Measurements from ENCODE around the gene KCNG2.
A peak's percentile ranks its signal among the peaks of the same experiment; 100 is the strongest.

- no peak for TF ChIP-seq CTCF (conservative IDR thresholded peaks at IDR 0.05; ENCODE audit: low read depth, low read length)
- no peak for TF ChIP-seq ELK1 (IDR thresholded peaks at IDR 0.05; ENCODE audit: borderline replicate concordance, low read depth, low read length)
- TF ChIP-seq MAFK (IDR thresholded peaks at IDR 0.05; ENCODE audit: low read depth, low read length), result no peak
- no peak for TF ChIP-seq POLR2A (IDR thresholded peaks at IDR 0.05; ENCODE audit: low read depth, low read length)
- no peak for TF ChIP-seq SMC3 (IDR thresholded peaks at IDR 0.05; ENCODE audit: low read depth, low read length)
- no peak for TF ChIP-seq RFX5 (IDR thresholded peaks at IDR 0.05; ENCODE audit: low read depth, low read length)
- TF ChIP-seq NFE2L2 (IDR thresholded peaks at IDR 0.05; ENCODE audit: low read depth, low read length), result no peak
- no peak for TF ChIP-seq MAZ (IDR thresholded peaks at IDR 0.05; ENCODE audit: borderline replicate concordance, low read depth, low read length)
- no peak for TF ChIP-seq RAD21 (IDR thresholded peaks at IDR 0.05; ENCODE audit: low read length)
- TF ChIP-seq BHLHE40 (IDR thresholded peaks at IDR 0.05; ENCODE audit: low read depth, low read length), result peak; percentile 49; the same call in 1 of the 2 replicates
- no peak for TF ChIP-seq RCOR1 (IDR thresholded peaks at IDR 0.05; ENCODE audit: insufficient replicate concordance, low read length)
Observed at GRCh38 chr18:79905389-79905911, 107.7 kb downstream of the KCNG2 start.

All from IMR-90 (cell line).